Epithelial cell of proximal tubule (primary cell): ENCODE measurements around the gene TINAG. TPM values are rescaled to one million over a fixed set of nuclear protein-coding genes. Genes with fewer than 3 reads are reported as not detected.
A peak's percentile ranks its signal among the peaks of the same experiment; 100 is the strongest.

Experiments used
- DNase-seq: peaks from one replicate; pipeline ENCODE4 v3.0.0-alpha.2; 2011; ENCODE audit warnings: low read depth
- H3K4me3 ChIP-seq: 2 replicates; pipeline ENCODE4 v1.5.1; 2011; ENCODE audit warnings: low read depth, mild to moderate bottlenecking, low read length
- CTCF ChIP-seq: conservative IDR thresholded peaks from 2 replicates; pipeline ENCODE4 v1.5.1; 2012; ENCODE audit warnings: low read depth, mild to moderate bottlenecking, low read length
- total RNA-seq: library from RNA; depleted of rRNA; stranded (reverse); fragments of >200 nt; gene quantifications from 2 replicates; pipeline ENCODE4 v1.2.3, GENCODE V29; 2015

TINAG gene, protein sequence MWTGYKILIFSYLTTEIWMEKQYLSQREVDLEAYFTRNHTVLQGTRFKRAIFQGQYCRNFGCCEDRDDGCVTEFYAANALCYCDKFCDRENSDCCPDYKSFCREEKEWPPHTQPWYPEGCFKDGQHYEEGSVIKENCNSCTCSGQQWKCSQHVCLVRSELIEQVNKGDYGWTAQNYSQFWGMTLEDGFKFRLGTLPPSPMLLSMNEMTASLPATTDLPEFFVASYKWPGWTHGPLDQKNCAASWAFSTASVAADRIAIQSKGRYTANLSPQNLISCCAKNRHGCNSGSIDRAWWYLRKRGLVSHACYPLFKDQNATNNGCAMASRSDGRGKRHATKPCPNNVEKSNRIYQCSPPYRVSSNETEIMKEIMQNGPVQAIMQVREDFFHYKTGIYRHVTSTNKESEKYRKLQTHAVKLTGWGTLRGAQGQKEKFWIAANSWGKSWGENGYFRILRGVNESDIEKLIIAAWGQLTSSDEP
- 14.1 and 17.9 TPM in 2 replicates for total RNA-seq

GRCh38 chr6:54308289-54308985 lies at the start of gene TINAG:
TSS of gene TINAG (plus strand) at chr6:54308441. CDS start at chr6:54308551, 110 bp downstream.
- DNase-seq: no peak
- no peak for TF ChIP-seq CTCF
- peak within 1 kb of the TSS; percentile 73 for H3K4me3 ChIP-seq

DNA sequence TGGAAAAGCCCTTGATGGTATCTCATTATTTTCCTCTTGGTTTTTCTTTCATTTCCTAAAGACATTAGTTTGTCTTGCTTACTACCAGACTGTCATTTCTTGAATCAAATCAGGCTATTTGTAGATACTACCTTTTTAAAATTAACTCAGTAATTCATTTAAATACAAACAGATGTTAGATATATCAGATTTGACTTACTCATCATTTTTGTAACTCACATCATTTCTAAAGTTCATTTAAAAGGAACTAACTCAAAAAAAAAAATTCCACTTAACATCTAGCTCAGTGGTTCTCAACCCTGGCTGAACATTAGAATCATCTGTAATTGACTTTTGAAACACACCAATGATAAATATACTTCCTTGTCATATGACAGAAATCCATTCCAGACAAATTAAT lies 48.2 kb upstream of the TINAG start:
- H3K4me3 ChIP-seq: no peak overlapping the region
- no peak for TF ChIP-seq CTCF
- no peak for DNase-seq

DNA sequence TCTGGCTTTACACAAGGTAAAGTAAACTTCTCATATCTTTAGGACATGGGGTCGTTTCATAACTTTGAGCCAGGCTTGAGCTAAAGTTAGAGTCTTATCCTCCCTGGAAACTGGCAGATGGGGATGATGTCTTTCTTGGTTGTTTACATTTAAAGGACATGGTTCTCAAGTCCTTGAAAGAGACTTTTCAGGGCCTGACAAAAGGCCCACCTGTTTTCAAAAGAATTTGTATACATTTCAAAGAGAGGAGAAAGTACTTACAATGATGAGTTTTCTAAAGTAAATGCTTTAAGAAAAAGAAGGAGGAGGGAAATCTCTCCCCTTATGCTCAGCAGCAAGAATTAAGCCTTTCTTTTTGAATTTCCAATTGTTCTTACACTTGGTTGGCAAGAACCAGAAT lies 45.7 kb upstream of the TINAG start:
- DNase-seq: no peak
- no peak overlapping the region for H3K4me3 ChIP-seq

GRCh38 chr6:54262971-54263370 lies 45.3 kb upstream of the TINAG start:
- no peak for TF ChIP-seq CTCF
- DNase-seq: peak; percentile 74
- H3K4me3 ChIP-seq: no peak overlapping the region

More for the DNA sequence above, 45.7 kb upstream of the TINAG start:
- no peak for TF ChIP-seq CTCF

GRCh38 chr6:54264581-54265272 lies 43.5 kb upstream of the TINAG start:
- TF ChIP-seq CTCF: no peak
- H3K4me3 ChIP-seq: no peak overlapping the region
- DNase-seq: no peak

DNA sequence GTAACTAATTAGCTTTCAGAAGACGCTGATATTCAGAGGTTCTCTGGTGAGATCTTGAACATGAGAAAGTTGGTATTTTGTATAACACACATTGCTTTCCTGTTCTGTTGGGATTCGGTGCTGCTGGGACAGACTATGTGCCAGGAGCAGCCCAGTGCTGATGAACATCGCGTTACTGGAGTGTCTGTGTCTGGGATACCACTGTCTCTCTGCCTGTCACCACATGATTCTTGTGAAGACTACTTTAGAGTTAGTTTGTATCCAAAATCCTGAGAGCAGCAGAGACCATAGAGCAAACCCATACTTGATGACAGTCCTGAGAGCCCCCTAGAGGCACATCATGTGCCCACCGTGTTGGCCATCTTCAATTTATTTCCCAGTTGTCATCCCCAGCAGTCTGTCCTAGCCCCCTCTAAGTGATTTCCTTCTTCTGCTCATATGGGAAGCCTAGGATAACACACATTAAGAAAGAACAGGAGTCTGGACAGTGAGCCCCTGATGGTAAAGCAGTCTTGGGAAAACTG lies 41.8 kb upstream of the TINAG start:
- H3K4me3 ChIP-seq: no peak overlapping the region
- TF ChIP-seq CTCF: peak; percentile 26
- no peak for DNase-seq
